HCT116 (cell line): ENCODE data around the gene PRKAG2. TPM values are rescaled to one million over a fixed set of nuclear protein-coding genes. Genes with fewer than 3 reads are reported as not detected.

Experiments used
- ATAC-seq: fragments of 200-7000 bp; cut with Tn5 transposase; 2 replicates; pipeline ENCODE4 v1.9.1; 2020; ENCODE audit warnings: mild to moderate bottlenecking, moderate library complexity
- BruUV-seq: library from RNA; stranded (reverse); fragments of 400-500 nt; replicated peaks from 2 replicates; lab custom pipeline; 2021; lab: Mats Ljungman, UMichigan
- CTCF ChIA-PET: fragments of 300-600 bp; sonication (Branson Sonifier 250); formaldehyde crosslinking; loops from one replicate; lab custom pipeline; 2021; ENCODE audit warnings: antibody characterized with exemption; lab: Charles Lee
- POLR2A ChIA-PET: fragments of 300-600, 350-600 bp; sonication (Branson Sonifier 250); formaldehyde crosslinking; loops from one replicate; lab custom pipeline; 2021; ENCODE audit warnings: antibody characterized with exemption; lab: Charles Lee
- RAD21 ChIA-PET, 2 experiments: fragments of 300-600 bp; sonication (Branson Sonifier 250); formaldehyde crosslinking; loops; one replicate each; lab custom pipeline; 2023; ENCODE audit warnings: low total read pairs in 2 of 2; ENCODE audit not compliant: uncharacterized antibody in 2 of 2, unreplicated experiment in 2 of 2, low non-redundant PET in 1 of 2; lab: Charles Lee
- DNase-seq: peaks from one replicate; pipeline ENCODE4 v3.0.0-alpha.2; 2010; ENCODE audit warnings: low read depth, low spot score
- H2AFZ ChIP-seq: fragments of 200-600 bp; shearing (Covaris generic), sonication (generic); 2 replicates; pipeline ENCODE4 v1.6.1; 2017; ENCODE audit warnings: low read depth, mixed run types, mixed read lengths, antibody characterized with exemption, low read length; ENCODE audit not compliant: poor library complexity, severe bottlenecking
- H3K27ac ChIP-seq: 2 replicates; pipeline ENCODE4 v1.5.1; 2012; ENCODE audit warnings: low read depth, low read length
- H3K27me3 ChIP-seq: fragments of 200-600 bp; sonication (generic); 2 replicates; pipeline ENCODE4 v1.6.1; 2016; ENCODE audit warnings: mixed run types, low read length, mixed read lengths; ENCODE audit not compliant: insufficient read depth
- H3K36me3 ChIP-seq, 2 experiments: fragments of 200-500 bp in 1 of 2; fragments of 200-600 bp in 1 of 2; sonication (Bioruptor generic) in 1 of 2; sonication (generic) in 1 of 2; 2 replicates each; pipeline versions ENCODE4 v1.5.1 to v1.6.1; 2014 to 2016; ENCODE audit warnings: low read length in 2 of 2, inconsistent platforms in 1 of 2, mixed read lengths in 1 of 2, mixed run types in 1 of 2; ENCODE audit not compliant: insufficient read depth in 2 of 2, control insufficient read depth in 1 of 2
- H3K4me1 ChIP-seq, 2 experiments: fragments of 200-600 bp in 1 of 2; sonication (generic) in 1 of 2; 2 replicates each; pipeline versions ENCODE4 v1.5.1 to v1.6.1; 2012 to 2017; ENCODE audit warnings: low read length in 2 of 2, inconsistent platforms in 1 of 2, mild to moderate bottlenecking in 1 of 2, mixed read lengths in 1 of 2, mixed run types in 1 of 2, moderate library complexity in 1 of 2; ENCODE audit not compliant: insufficient read depth in 2 of 2, control insufficient read depth in 1 of 2
- H3K4me2 ChIP-seq: fragments of 200-600 bp; sonication (generic); 2 replicates; pipeline ENCODE4 v1.6.1; 2017; ENCODE audit warnings: mixed run types, low read length, mixed read lengths
- H3K4me3 ChIP-seq, 2 experiments: fragments of 200-600 bp in 1 of 2; sonication (generic) in 1 of 2; replicated peaks in 1 of 2; 2 replicates each; pipeline ENCODE4 v1.5.1; 2011 to 2016; ENCODE audit warnings: low read length in 2 of 2, control low read depth in 1 of 2, low read depth in 1 of 2, mild to moderate bottlenecking in 1 of 2, mixed read lengths in 1 of 2, mixed run types in 1 of 2
- H3K79me2 ChIP-seq: fragments of 200-600 bp; sonication (generic); 2 replicates; pipeline ENCODE4 v1.6.1; 2017; ENCODE audit warnings: mild to moderate bottlenecking, mixed run types, low read length, moderate library complexity, mixed read lengths; ENCODE audit not compliant: insufficient read depth
- H3K9ac ChIP-seq: fragments of 200-600 bp; sonication (generic); 2 replicates; pipeline ENCODE4 v1.6.1; 2016; ENCODE audit warnings: low read length, mixed read lengths
- H3K9me2 ChIP-seq: fragments of 200-600 bp; sonication (generic), shearing (Covaris generic); 2 replicates; pipeline ENCODE4 v1.6.1; 2017; ENCODE audit warnings: mixed run types, mild to moderate bottlenecking, moderate library complexity; ENCODE audit not compliant: insufficient read depth
- H3K9me3 ChIP-seq, 2 experiments: fragments of 200-500 bp in 1 of 2; fragments of 200-600 bp in 1 of 2; sonication (Bioruptor generic) in 1 of 2; sonication (generic) in 1 of 2; 2 replicates each; pipeline ENCODE4 v1.6.1; 2014 to 2017; ENCODE audit warnings: low read length in 2 of 2, mixed read lengths in 2 of 2, inconsistent platforms in 1 of 2, low read depth in 1 of 2, mild to moderate bottlenecking in 1 of 2, mixed run types in 1 of 2, moderate library complexity in 1 of 2; ENCODE audit not compliant: control insufficient read depth in 1 of 2, insufficient read depth in 1 of 2
- H4K20me1 ChIP-seq: fragments of 200-600 bp; sonication (generic), shearing (Covaris generic); 2 replicates; pipeline ENCODE4 v1.6.1; 2017; ENCODE audit warnings: mixed run types, mild to moderate bottlenecking, moderate library complexity; ENCODE audit not compliant: insufficient read depth
- CTCF ChIP-seq, 3 experiments: fragments of 200-600 bp in 1 of 3; sonication (generic) in 1 of 3; IDR thresholded peaks in 2 of 3; conservative IDR thresholded peaks in 1 of 3; 2 replicates each; pipeline ENCODE4 v1.5.1; 2012 to 2017; ENCODE audit warnings: low read depth in 2 of 3, low read length in 2 of 3, antibody characterized with exemption in 1 of 3, borderline replicate concordance in 1 of 3, control low read depth in 1 of 3, mild to moderate bottlenecking in 1 of 3, mixed read lengths in 1 of 3, mixed run types in 1 of 3, moderate library complexity in 1 of 3; ENCODE audit not compliant: insufficient read depth in 1 of 3
- ELF1 ChIP-seq: IDR thresholded peaks from 2 replicates; pipeline ENCODE4 v1.6.1; 2012; ENCODE audit warnings: low read depth, borderline replicate concordance
- EZH2 ChIP-seq: fragments of 200-600 bp; sonication (generic); IDR thresholded peaks from 2 replicates; pipeline ENCODE4 v1.6.1; 2017; ENCODE audit warnings: antibody characterized with exemption, mixed run types
- FOSL1 ChIP-seq: IDR thresholded peaks from 2 replicates; pipeline ENCODE4 v1.6.1; 2012; ENCODE audit warnings: low read depth
- JUND ChIP-seq: IDR thresholded peaks from 2 replicates; pipeline ENCODE4 v1.6.1; 2012
- MAX ChIP-seq: IDR thresholded peaks from 2 replicates; pipeline ENCODE4 v1.6.1; 2012
- RAD21 ChIP-seq: IDR thresholded peaks from 2 replicates; pipeline ENCODE4 v1.6.1; 2012; ENCODE audit warnings: low read depth, mild to moderate bottlenecking
- TCF7L2 ChIP-seq: IDR thresholded peaks from 2 replicates; pipeline ENCODE4 v1.7.0; 2011; ENCODE audit warnings: borderline replicate concordance, inconsistent platforms; ENCODE audit not compliant: insufficient read depth, insufficient read length; ENCODE audit errors: extremely low read depth
- ZNF274 ChIP-seq: fragments of 200-500 bp; sonication (Bioruptor generic); IDR thresholded peaks from 2 replicates; pipeline ENCODE4 v1.6.1; 2014; ENCODE audit warnings: mild to moderate bottlenecking, low read depth, low read length, inconsistent platforms
- intact Hi-C: fragments of 100-400 bp; cut with micrococcal nuclease; formaldehyde crosslinking; loops from 2 replicates; pipeline ENCODE4 v1.10.0; 2022
- total RNA-seq: library from RNA; stranded (reverse); gene quantifications from one replicate; pipeline ENCODE4 v1.2.1, GENCODE V29; 2021; ENCODE audit not compliant: unreplicated experiment

PRKAG2 gene
- total RNA-seq, 1 experiment from 2014 or later = 23.6 TPM

GRCh38 chr7:151888079-151889067 lies 11.5 kb upstream of the PRKAG2 start:
- intact Hi-C loops = no loop called here
- Histone ChIP-seq H3K4me1 (peaks cover 3 to 7% of the 10 kb centered on the region in 2 experiments; a peak in 2 of 4 replicates), H3K4me3 (no peak overlapping the region), H3K9me2 (no peaks in the 10 kb centered on the region), H3K9me3 (no peaks in the 10 kb centered on the region), H3K9ac (no peak overlapping the region), H2AFZ (no peak overlapping the region), H3K79me2 (no peaks in the 10 kb centered on the region), H4K20me1 (no peaks in the 10 kb centered on the region), H3K4me2 (peak overlapping the region; percentile 50), H3K36me3 (no peaks in the 10 kb centered on the region), H3K27ac (no peak overlapping the region), H3K27me3 (peaks cover 43% of the 10 kb centered on the region; the same call in 1 of the 2 replicates)
- TF ChIP-seq ZNF274 = no peak
- no peak for TF ChIP-seq EZH2
- peak; percentile 5 to 27 (median 23); a peak in 3 of 6 replicates for TF ChIP-seq CTCF (IDR thresholded peaks at IDR 0.05 in 2 of 3, conservative IDR thresholded peaks at IDR 0.05 in 1 of 3; ENCODE audit: borderline replicate concordance in 1 of 3, insufficient read depth in 1 of 3, low read depth in 2 of 3, low read length in 2 of 3)
- peak; percentile 68 for TF ChIP-seq TCF7L2
- peak; percentile 23 for TF ChIP-seq RAD21
- TF ChIP-seq JUND = 0 out of 2 replicates have a peak, but pooled peaks have one; percentile 18
- TF ChIP-seq FOSL1 = peak; percentile 19; the same call in 1 of the 2 replicates
- no peak for TF ChIP-seq ELF1
- peak; percentile 70 for TF ChIP-seq MAX
- ChIA-PET RAD21 (no interaction called here), CTCF (no interaction called here), POLR2A (no interaction called here)
- no peak for DNase-seq
- no TSS peak for BruUV-seq
- ATAC-seq = peak; percentile 81
